ENCODE measurements around the gene NLK. TPM values are rescaled to one million over a fixed set of nuclear protein-coding genes. Genes with fewer than 3 reads are reported as not detected.

The NLK gene
- total RNA-seq, 1 experiment from 2014 or later: 12.8 TPM

DNA sequence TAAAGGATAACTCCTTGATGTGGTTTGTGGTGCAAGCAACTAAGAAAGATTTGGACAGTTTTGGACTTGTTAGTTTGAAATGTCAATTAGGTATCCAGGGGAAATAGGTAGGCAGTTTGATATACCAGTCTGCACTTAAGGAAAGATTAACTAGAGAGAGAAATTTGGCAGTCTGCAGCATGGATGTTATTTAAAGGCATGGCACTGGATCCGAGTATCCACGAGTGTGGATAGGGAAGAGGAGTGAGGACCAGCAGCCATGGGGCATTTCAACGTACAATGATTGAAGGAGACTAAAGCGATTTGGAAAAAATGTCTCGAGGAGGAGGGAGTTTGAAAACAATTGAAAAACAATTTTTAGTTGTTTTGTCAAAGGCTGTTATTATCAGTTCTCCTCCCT, 117.4 kb downstream of the NLK start:
- ChIA-PET RAD21 (ENCODE audit: low non-redundant PET in 1 of 2, low total read pairs in 2 of 2, uncharacterized antibody in 2 of 2, unreplicated experiment in 2 of 2) (no interaction called here), CTCF (no interaction called here), POLR2A (no interaction called here)
- H3K9ac ChIP-seq (ENCODE audit: low read length): no peak overlapping the region
- no peaks in the 10 kb centered on the region for H3K27me3 ChIP-seq (ENCODE audit: insufficient read depth, low read length)
- H3K79me2 ChIP-seq (ENCODE audit: insufficient read depth, low read length): no peaks in the 10 kb centered on the region
- BruUV-seq (replicated peaks): no TSS peak
- no peak overlapping the region for H3K4me2 ChIP-seq (ENCODE audit: low read length)
- intact Hi-C loops (cut with micrococcal nuclease): no loop called here
- DNase-seq (ENCODE audit: low read depth, low spot score) (no peak), ATAC-seq (no peak)
- H3K4me3 ChIP-seq (replicated peaks in 1 of 2; ENCODE audit: low read depth in 1 of 2, low read length in 2 of 2): no peak overlapping the region
- no peaks in the 10 kb centered on the region for H4K20me1 ChIP-seq (ENCODE audit: insufficient read depth)
- no peaks in the 10 kb centered on the region for H3K9me3 ChIP-seq (ENCODE audit: control insufficient read depth in 1 of 2, insufficient read depth in 1 of 2, low read depth in 1 of 2, low read length in 2 of 2)
- H3K27ac ChIP-seq (ENCODE audit: low read depth, low read length): no peak overlapping the region
- TF ChIP-seq FOSL1 (IDR thresholded peaks at IDR 0.05; ENCODE audit: low read depth) (no peak), REST (IDR thresholded peaks at IDR 0.05; ENCODE audit: low read depth) (no peak), ZFX (IDR thresholded peaks at IDR 0.05) (no peak), POLR2AphosphoS5 (IDR thresholded peaks at IDR 0.05; ENCODE audit: low read depth, low read length) (no peak), EZH2 (IDR thresholded peaks at IDR 0.05) (no peak), CBX3 (IDR thresholded peaks at IDR 0.05; ENCODE audit: low read depth) (no peak), POLR2A (IDR thresholded peaks at IDR 0.05; ENCODE audit: borderline replicate concordance, extremely low read depth, insufficient read depth, insufficient read length) (no peak), YY1 (IDR thresholded peaks at IDR 0.05; ENCODE audit: extremely low read depth, insufficient replicate concordance, low read depth, low read length) (no peak), SIN3A (IDR thresholded peaks at IDR 0.05; ENCODE audit: low read depth) (no peak), ELF1 (IDR thresholded peaks at IDR 0.05; ENCODE audit: borderline replicate concordance, low read depth) (no peak), CEBPB (IDR thresholded peaks at IDR 0.05; ENCODE audit: low read depth) (no peak), RAD21 (IDR thresholded peaks at IDR 0.05; ENCODE audit: low read depth) (no peak), SRF (IDR thresholded peaks at IDR 0.05; ENCODE audit: low read depth) (no peak), ZNF274 (IDR thresholded peaks at IDR 0.05; ENCODE audit: low read depth, low read length) (no peak), ATF3 (IDR thresholded peaks at IDR 0.05) (no peak), EGR1 (IDR thresholded peaks at IDR 0.05; ENCODE audit: low read depth) (no peak)
- TF ChIP-seq, protein P1, sequence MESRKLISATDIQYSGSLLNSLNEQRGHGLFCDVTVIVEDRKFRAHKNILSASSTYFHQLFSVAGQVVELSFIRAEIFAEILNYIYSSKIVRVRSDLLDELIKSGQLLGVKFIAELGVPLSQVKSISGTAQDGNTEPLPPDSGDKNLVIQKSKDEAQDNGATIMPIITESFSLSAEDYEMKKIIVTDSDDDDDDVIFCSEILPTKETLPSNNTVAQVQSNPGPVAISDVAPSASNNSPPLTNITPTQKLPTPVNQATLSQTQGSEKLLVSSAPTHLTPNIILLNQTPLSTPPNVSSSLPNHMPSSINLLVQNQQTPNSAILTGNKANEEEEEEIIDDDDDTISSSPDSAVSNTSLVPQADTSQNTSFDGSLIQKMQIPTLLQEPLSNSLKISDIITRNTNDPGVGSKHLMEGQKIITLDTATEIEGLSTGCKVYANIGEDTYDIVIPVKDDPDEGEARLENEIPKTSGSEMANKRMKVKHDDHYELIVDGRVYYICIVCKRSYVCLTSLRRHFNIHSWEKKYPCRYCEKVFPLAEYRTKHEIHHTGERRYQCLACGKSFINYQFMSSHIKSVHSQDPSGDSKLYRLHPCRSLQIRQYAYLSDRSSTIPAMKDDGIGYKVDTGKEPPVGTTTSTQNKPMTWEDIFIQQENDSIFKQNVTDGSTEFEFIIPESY (IDR thresholded peaks at IDR 0.05; ENCODE audit: extremely low read depth, insufficient replicate concordance, low read length): no peak
- TF ChIP-seq, protein P2, sequence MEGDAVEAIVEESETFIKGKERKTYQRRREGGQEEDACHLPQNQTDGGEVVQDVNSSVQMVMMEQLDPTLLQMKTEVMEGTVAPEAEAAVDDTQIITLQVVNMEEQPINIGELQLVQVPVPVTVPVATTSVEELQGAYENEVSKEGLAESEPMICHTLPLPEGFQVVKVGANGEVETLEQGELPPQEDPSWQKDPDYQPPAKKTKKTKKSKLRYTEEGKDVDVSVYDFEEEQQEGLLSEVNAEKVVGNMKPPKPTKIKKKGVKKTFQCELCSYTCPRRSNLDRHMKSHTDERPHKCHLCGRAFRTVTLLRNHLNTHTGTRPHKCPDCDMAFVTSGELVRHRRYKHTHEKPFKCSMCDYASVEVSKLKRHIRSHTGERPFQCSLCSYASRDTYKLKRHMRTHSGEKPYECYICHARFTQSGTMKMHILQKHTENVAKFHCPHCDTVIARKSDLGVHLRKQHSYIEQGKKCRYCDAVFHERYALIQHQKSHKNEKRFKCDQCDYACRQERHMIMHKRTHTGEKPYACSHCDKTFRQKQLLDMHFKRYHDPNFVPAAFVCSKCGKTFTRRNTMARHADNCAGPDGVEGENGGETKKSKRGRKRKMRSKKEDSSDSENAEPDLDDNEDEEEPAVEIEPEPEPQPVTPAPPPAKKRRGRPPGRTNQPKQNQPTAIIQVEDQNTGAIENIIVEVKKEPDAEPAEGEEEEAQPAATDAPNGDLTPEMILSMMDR (IDR thresholded peaks at IDR 0.05 in 2 of 3, conservative IDR thresholded peaks at IDR 0.05 in 1 of 3; ENCODE audit: borderline replicate concordance in 1 of 3, insufficient read depth in 1 of 3, low read depth in 2 of 3, low read length in 2 of 3): no peak
- TF ChIP-seq, protein P3, sequence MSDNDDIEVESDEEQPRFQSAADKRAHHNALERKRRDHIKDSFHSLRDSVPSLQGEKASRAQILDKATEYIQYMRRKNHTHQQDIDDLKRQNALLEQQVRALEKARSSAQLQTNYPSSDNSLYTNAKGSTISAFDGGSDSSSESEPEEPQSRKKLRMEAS (IDR thresholded peaks at IDR 0.05): no peak
- H3K4me1 ChIP-seq (ENCODE audit: control insufficient read depth in 1 of 2, insufficient read depth in 2 of 2, low read length in 2 of 2): no peaks in the 10 kb centered on the region
- no peak overlapping the region for H2AFZ ChIP-seq (ENCODE audit: low read depth, low read length, poor library complexity, severe bottlenecking)
- no peaks in the 10 kb centered on the region for H3K36me3 ChIP-seq (ENCODE audit: control insufficient read depth in 1 of 2, insufficient read depth in 2 of 2, low read length in 2 of 2)
- no peaks in the 10 kb centered on the region for H3K9me2 ChIP-seq (ENCODE audit: insufficient read depth)

Measured in HCT116 (cell line).